ENCODE data around the gene PTPRM.

Gene PTPRM

GRCh38 chr18:7548721-7549120 lies 18.4 kb upstream of the PTPRM start:
- no peak for TF ChIP-seq CTCF (IDR thresholded peaks at IDR 0.05; ENCODE audit: low read depth, low read length)
- H3K4me3 ChIP-seq (ENCODE audit: low read depth, low read length), result no peak overlapping the region

GRCh38 chr18:7557973-7558372 lies 9.1 kb upstream of the PTPRM start:
- no peak overlapping the region for H3K4me3 ChIP-seq (ENCODE audit: low read depth, low read length)
- no peak for TF ChIP-seq CTCF (IDR thresholded peaks at IDR 0.05; ENCODE audit: low read depth, low read length)

GRCh38 chr18:7558769-7559168 lies 8.3 kb upstream of the PTPRM start:
- no peak for TF ChIP-seq CTCF (IDR thresholded peaks at IDR 0.05; ENCODE audit: low read depth, low read length)
- no peak overlapping the region for H3K4me3 ChIP-seq (ENCODE audit: low read depth, low read length)

- no peak overlapping the region for H3K4me3 ChIP-seq (ENCODE audit: low read depth, low read length)
- TF ChIP-seq CTCF (IDR thresholded peaks at IDR 0.05; ENCODE audit: low read depth, low read length), result no peak
Measured at GRCh38 chr18:7559709-7560319, 7.3 kb upstream of the PTPRM start.

GRCh38 chr18:7561909-7562460 lies 5.1 kb upstream of the PTPRM start:
- no peak overlapping the region for H3K4me3 ChIP-seq (ENCODE audit: low read depth, low read length)
- no peak for TF ChIP-seq CTCF (IDR thresholded peaks at IDR 0.05; ENCODE audit: low read depth, low read length)

GRCh38 chr18:7562491-7562890 lies 4.6 kb upstream of the PTPRM start:
- no peak for TF ChIP-seq CTCF (IDR thresholded peaks at IDR 0.05; ENCODE audit: low read depth, low read length)
- H3K4me3 ChIP-seq (ENCODE audit: low read depth, low read length), result no peak overlapping the region

GRCh38 chr18:7565677-7566076 lies 1.4 kb upstream of the PTPRM start:
- peak overlapping the region; percentile 53; the same call in 1 of the 2 replicates for H3K4me3 ChIP-seq (ENCODE audit: low read depth, low read length)
- TF ChIP-seq CTCF (IDR thresholded peaks at IDR 0.05; ENCODE audit: low read depth, low read length), result no peak

Measured in WI38 (cell line).